Measurements from ENCODE around the gene TNFRSF14.

DNA sequence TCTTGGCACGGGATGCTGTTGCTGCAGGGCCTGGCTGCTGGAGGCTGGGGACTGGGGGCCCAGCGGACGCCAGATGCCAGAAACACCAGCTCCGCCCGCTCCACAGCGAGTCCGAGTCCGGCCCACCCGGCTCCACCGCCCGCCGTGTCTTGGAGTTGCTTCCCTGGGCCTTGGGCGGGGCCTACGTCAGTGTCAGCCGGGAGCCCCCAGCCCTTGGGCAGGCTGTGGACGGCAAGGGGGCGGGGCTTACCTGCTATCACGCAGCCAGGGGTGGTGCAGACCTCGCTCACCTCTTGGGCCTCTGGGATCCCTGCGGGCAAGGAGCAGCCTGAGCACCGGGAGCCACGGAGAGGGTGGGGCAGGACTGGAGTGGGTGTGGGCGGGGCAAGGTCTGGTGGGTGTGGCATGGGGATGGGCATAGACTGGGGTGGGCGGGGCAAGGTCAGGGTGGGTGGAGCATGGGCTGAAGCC, 54.9 kb downstream of the TNFRSF14 start:
- TF ChIP-seq POLR2A (IDR thresholded peaks at IDR 0.05; ENCODE audit: low read depth, low read length) (no peak), POLR2AphosphoS5 (IDR thresholded peaks at IDR 0.05; ENCODE audit: low read depth, low read length) (no peak), SPI1 (IDR thresholded peaks at IDR 0.05; ENCODE audit: low read depth, low read length) (no peak)
